Neural cell (in vitro differentiated cells): Measurements from ENCODE around the gene AHRR. TPM values are rescaled to one million over a fixed set of nuclear protein-coding genes. Genes with fewer than 3 reads are reported as not detected.

Experiments used
- H2AFZ ChIP-seq: fragments of 200-600, 300-800 bp; sonication (generic), shearing (Covaris generic); 2 replicates; pipeline ENCODE4 v1.6.0; 2014; ENCODE audit warnings: low read depth, mild to moderate bottlenecking, antibody characterized with exemption, low read length, moderate library complexity
- H3F3A ChIP-seq: fragments of 200-600 bp; shearing (Covaris generic); 2 replicates; pipeline ENCODE4 v1.6.1; 2016; ENCODE audit warnings: mild to moderate bottlenecking, moderate library complexity, mixed read lengths, antibody characterized with exemption, low read length; ENCODE audit not compliant: insufficient read depth, poor library complexity, severe bottlenecking
- H3K27ac ChIP-seq: fragments of 200-600, 300-800 bp; sonication (generic), shearing (Covaris generic); 2 replicates; pipeline ENCODE4 v1.5.1; 2014; ENCODE audit warnings: mild to moderate bottlenecking, low read length, moderate library complexity
- H3K27me3 ChIP-seq: fragments of 300-800, 200-600 bp; sonication (generic), shearing (Covaris generic); 2 replicates; pipeline ENCODE4 v1.6.0; 2014; ENCODE audit warnings: mild to moderate bottlenecking, low read depth, low read length, moderate library complexity; ENCODE audit not compliant: insufficient read depth
- H3K36me3 ChIP-seq: fragments of 300-800, 200-600 bp; sonication (generic), shearing (Covaris generic); 2 replicates; pipeline ENCODE4 v1.5.1; 2014; ENCODE audit warnings: mild to moderate bottlenecking, antibody characterized with exemption, low read length, moderate library complexity; ENCODE audit not compliant: insufficient read depth
- H3K4me2 ChIP-seq: fragments of 300-800, 200-600 bp; sonication (generic), shearing (Covaris generic); 2 replicates; pipeline ENCODE4 v1.6.0; 2014; ENCODE audit warnings: mild to moderate bottlenecking, low read length
- H3K4me3 ChIP-seq: fragments of 300-800, 200-600 bp; sonication (generic), shearing (Covaris generic); 2 replicates; pipeline ENCODE4 v1.5.1; 2014; ENCODE audit warnings: mild to moderate bottlenecking, low read length, moderate library complexity
- H3K79me2 ChIP-seq: fragments of 200-600 bp; shearing (Covaris generic); replicated peaks from 2 replicates; pipeline ENCODE4 v1.6.0; 2014; ENCODE audit warnings: mild to moderate bottlenecking, low read length, moderate library complexity; ENCODE audit not compliant: insufficient read depth
- H3K9ac ChIP-seq: fragments of 300-800, 200-600 bp; sonication (generic), shearing (Covaris generic); 2 replicates; pipeline ENCODE4 v1.6.1; 2016; ENCODE audit warnings: mild to moderate bottlenecking, low read length, mixed read lengths
- H3K9me2 ChIP-seq: fragments of 200-600 bp; shearing (Covaris generic); 2 replicates; pipeline ENCODE4 v1.6.1; 2016; ENCODE audit warnings: mild to moderate bottlenecking, low read length, mixed read lengths; ENCODE audit not compliant: insufficient read depth
- H3K9me3 ChIP-seq: fragments of 200-600, 300-800 bp; sonication (generic), shearing (Covaris generic); 2 replicates; pipeline ENCODE4 v1.6.1; 2016; ENCODE audit warnings: mild to moderate bottlenecking, mixed run types, low read length, moderate library complexity, mixed read lengths
- H4K20me1 ChIP-seq: fragments of 200-600 bp; shearing (Covaris generic); 2 replicates; pipeline ENCODE4 v1.6.1; 2016; ENCODE audit warnings: mild to moderate bottlenecking, mixed run types; ENCODE audit not compliant: insufficient read depth
- EP300 ChIP-seq: fragments of 450-650 bp; conservative IDR thresholded peaks from 2 replicates; pipeline ENCODE4 v1.6.1; 2014; ENCODE audit warnings: antibody characterized with exemption, mild to moderate bottlenecking, moderate library complexity; ENCODE audit not compliant: poor library complexity, severe bottlenecking
- EZH2 ChIP-seq: fragments of 200-600, 300-800 bp; shearing (Covaris generic), sonication (generic); IDR thresholded peaks from 2 replicates; pipeline ENCODE4 v1.6.1; 2014; ENCODE audit warnings: antibody characterized with exemption, low read length, borderline replicate concordance, mild to moderate bottlenecking; ENCODE audit not compliant: insufficient read depth, poor library complexity, severe bottlenecking
- MXI1 ChIP-seq: fragments of 450-650 bp; conservative IDR thresholded peaks from 2 replicates; pipeline ENCODE4 v1.6.1; 2014; ENCODE audit warnings: antibody characterized with exemption, mild to moderate bottlenecking; ENCODE audit not compliant: poor library complexity, severe bottlenecking
- POLR2AphosphoS5 ChIP-seq: IDR thresholded peaks from 2 replicates; pipeline ENCODE4 v1.6.1; 2012
- RAD21 ChIP-seq: fragments of 450-650 bp; conservative IDR thresholded peaks from 2 replicates; pipeline ENCODE4 v1.6.1; 2014; ENCODE audit warnings: antibody characterized with exemption, mild to moderate bottlenecking, moderate library complexity
- SMC3 ChIP-seq: fragments of 450-650 bp; conservative IDR thresholded peaks from 2 replicates; pipeline ENCODE4 v1.6.1; 2014; ENCODE audit warnings: antibody characterized with exemption, mild to moderate bottlenecking, moderate library complexity; ENCODE audit not compliant: poor library complexity
- TAF1 ChIP-seq: IDR thresholded peaks from 2 replicates; pipeline ENCODE4 v1.6.1; 2012; ENCODE audit warnings: low read depth
- polyA plus RNA-seq: library from polyadenylated mRNA; depleted of rRNA; stranded (reverse); fragments of >200 nt; gene quantifications from 2 replicates; pipeline ENCODE4 v1.2.3, GENCODE V29; 2014
- TF ChIP-seq, protein P1 (sequence below): IDR thresholded peaks from 2 replicates; pipeline ENCODE4 v1.6.1; 2012; ENCODE audit warnings: borderline replicate concordance
- TF ChIP-seq, protein P2 (sequence below): fragments of 450-650 bp; IDR thresholded peaks from 2 replicates; pipeline ENCODE4 v1.5.1; 2014; ENCODE audit warnings: antibody characterized with exemption, mild to moderate bottlenecking, moderate library complexity; ENCODE audit not compliant: poor library complexity, severe bottlenecking

The AHRR gene
- polyA plus RNA-seq, 1 donor from 2014 or later: 0.26 TPM

DNA sequence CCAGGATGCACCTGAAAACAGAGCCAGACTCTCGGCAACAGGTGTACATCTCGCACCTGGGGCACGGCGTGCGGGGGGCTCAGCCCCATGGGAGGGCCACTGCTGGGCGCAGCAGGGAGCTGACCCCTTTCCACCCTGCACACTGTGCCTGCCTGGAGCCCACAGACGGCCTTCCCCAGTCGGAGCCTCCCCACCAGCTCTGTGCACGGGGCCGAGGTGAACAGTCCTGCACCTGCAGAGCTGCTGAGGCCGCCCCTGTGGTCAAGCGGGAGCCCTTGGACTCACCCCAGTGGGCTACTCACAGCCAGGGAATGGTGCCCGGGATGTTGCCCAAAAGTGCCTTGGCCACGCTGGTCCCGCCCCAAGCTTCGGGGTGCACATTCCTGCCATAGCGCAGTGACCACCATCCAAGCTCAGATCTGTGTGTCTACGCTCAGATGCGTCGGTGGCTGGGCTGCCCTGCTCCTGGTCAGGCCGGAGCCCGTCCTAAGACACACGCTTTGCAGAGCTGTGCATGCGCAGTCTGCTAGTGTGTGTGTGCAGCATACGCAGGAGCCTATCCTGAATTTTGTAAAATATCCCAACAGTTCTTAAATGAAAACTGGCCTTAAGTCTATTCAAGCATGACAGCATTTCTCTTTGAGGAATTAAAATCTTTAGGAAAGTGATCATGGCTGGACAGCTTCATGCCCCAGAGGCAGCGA is 113.1 kb downstream of the AHRR start:
- H3K9me3 ChIP-seq: no peaks in the 10 kb centered on the region
- H3K9ac ChIP-seq: no peak overlapping the region
- no peaks in the 10 kb centered on the region for H4K20me1 ChIP-seq
- H3K36me3 ChIP-seq: no peaks in the 10 kb centered on the region
- no peak overlapping the region for H2AFZ ChIP-seq
- no peaks in the 10 kb centered on the region for H3K79me2 ChIP-seq
- no peak overlapping the region for H3K4me2 ChIP-seq
- H3F3A ChIP-seq: no peaks in the 10 kb centered on the region
- TF ChIP-seq SMC3 (no peak), MXI1 (no peak), TAF1 (no peak), POLR2AphosphoS5 (no peak), EP300 (no peak), EZH2 (no peak)
- TF ChIP-seq, protein P1, sequence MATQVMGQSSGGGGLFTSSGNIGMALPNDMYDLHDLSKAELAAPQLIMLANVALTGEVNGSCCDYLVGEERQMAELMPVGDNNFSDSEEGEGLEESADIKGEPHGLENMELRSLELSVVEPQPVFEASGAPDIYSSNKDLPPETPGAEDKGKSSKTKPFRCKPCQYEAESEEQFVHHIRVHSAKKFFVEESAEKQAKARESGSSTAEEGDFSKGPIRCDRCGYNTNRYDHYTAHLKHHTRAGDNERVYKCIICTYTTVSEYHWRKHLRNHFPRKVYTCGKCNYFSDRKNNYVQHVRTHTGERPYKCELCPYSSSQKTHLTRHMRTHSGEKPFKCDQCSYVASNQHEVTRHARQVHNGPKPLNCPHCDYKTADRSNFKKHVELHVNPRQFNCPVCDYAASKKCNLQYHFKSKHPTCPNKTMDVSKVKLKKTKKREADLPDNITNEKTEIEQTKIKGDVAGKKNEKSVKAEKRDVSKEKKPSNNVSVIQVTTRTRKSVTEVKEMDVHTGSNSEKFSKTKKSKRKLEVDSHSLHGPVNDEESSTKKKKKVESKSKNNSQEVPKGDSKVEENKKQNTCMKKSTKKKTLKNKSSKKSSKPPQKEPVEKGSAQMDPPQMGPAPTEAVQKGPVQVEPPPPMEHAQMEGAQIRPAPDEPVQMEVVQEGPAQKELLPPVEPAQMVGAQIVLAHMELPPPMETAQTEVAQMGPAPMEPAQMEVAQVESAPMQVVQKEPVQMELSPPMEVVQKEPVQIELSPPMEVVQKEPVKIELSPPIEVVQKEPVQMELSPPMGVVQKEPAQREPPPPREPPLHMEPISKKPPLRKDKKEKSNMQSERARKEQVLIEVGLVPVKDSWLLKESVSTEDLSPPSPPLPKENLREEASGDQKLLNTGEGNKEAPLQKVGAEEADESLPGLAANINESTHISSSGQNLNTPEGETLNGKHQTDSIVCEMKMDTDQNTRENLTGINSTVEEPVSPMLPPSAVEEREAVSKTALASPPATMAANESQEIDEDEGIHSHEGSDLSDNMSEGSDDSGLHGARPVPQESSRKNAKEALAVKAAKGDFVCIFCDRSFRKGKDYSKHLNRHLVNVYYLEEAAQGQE: no peak
- TF ChIP-seq, protein P2, sequence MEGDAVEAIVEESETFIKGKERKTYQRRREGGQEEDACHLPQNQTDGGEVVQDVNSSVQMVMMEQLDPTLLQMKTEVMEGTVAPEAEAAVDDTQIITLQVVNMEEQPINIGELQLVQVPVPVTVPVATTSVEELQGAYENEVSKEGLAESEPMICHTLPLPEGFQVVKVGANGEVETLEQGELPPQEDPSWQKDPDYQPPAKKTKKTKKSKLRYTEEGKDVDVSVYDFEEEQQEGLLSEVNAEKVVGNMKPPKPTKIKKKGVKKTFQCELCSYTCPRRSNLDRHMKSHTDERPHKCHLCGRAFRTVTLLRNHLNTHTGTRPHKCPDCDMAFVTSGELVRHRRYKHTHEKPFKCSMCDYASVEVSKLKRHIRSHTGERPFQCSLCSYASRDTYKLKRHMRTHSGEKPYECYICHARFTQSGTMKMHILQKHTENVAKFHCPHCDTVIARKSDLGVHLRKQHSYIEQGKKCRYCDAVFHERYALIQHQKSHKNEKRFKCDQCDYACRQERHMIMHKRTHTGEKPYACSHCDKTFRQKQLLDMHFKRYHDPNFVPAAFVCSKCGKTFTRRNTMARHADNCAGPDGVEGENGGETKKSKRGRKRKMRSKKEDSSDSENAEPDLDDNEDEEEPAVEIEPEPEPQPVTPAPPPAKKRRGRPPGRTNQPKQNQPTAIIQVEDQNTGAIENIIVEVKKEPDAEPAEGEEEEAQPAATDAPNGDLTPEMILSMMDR: no peak
- H3K9me2 ChIP-seq: no peaks in the 10 kb centered on the region
- no peak overlapping the region for H3K4me3 ChIP-seq
- H3K27me3 ChIP-seq: no peaks in the 10 kb centered on the region
- H3K27ac ChIP-seq: no peak overlapping the region

DNA sequence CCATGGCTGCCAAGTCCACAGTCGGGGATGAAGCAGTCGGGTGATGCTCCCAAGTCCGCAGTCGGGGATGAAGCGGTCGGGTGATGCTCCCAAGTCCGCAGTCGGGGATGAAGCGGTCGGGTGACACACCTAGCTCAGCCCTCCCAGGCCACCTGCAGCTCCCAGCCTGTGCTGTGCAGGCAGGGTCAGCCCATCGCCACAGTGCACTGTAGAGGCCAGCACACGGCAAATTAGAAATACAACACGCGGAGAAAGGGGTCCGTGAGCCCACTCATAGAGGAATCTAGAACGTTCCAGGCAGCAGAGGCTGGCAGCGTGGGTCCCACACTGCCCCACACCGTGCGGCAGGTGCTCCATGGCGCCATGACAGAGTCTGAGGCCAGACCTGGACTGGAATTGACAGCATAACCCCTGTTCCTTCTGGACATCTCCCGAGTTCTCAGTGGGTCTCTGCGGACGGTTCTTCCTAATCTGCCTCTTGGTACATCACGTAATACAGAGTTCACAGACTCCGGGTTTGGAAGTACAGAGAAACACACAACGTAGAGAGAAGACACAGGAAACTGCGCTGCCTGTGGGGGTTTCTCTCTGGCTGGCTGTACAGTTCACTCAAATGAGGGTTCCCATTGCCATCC is 113.8 kb downstream of the AHRR start:
- Histone ChIP-seq H3K4me2 (no peak overlapping the region), H3K9me2 (no peaks in the 10 kb centered on the region)

More for the DNA sequence above, 113.8 kb downstream of the AHRR start:
- no peak for TF ChIP-seq RAD21
- TF ChIP-seq MXI1: no peak
- TF ChIP-seq, protein P2: no peak
- TF ChIP-seq SMC3: no peak
- TF ChIP-seq, protein P1: no peak
- TF ChIP-seq EZH2: no peak
- TF ChIP-seq POLR2AphosphoS5: no peak
- TF ChIP-seq TAF1: no peak
- no peak for TF ChIP-seq EP300
- Histone ChIP-seq H3K79me2 (no peaks in the 10 kb centered on the region), H3K4me3 (no peak overlapping the region), H3K9me3 (no peaks in the 10 kb centered on the region), H3K36me3 (no peaks in the 10 kb centered on the region), H3K9ac (no peak overlapping the region), H3K27me3 (no peaks in the 10 kb centered on the region), H3F3A (no peaks in the 10 kb centered on the region), H4K20me1 (no peaks in the 10 kb centered on the region), H2AFZ (no peak overlapping the region), H3K27ac (no peak overlapping the region)
